GM12873 (cell line): ENCODE results near the gene DAZAP1.

Experiments
- TF ChIP-seq, protein P1 (sequence below): IDR thresholded peaks from 2 replicates; pipeline ENCODE4 v1.5.1; 2012; ENCODE audit warnings: low read depth, mild to moderate bottlenecking, moderate library complexity, low read length, control low read depth; ENCODE audit not compliant: insufficient read depth; ENCODE audit errors: missing control alignments

The DAZAP1 gene

GRCh38 chr19:1423436-1424191, 16.2 kb downstream of the DAZAP1 start:
- TF ChIP-seq, protein P1, sequence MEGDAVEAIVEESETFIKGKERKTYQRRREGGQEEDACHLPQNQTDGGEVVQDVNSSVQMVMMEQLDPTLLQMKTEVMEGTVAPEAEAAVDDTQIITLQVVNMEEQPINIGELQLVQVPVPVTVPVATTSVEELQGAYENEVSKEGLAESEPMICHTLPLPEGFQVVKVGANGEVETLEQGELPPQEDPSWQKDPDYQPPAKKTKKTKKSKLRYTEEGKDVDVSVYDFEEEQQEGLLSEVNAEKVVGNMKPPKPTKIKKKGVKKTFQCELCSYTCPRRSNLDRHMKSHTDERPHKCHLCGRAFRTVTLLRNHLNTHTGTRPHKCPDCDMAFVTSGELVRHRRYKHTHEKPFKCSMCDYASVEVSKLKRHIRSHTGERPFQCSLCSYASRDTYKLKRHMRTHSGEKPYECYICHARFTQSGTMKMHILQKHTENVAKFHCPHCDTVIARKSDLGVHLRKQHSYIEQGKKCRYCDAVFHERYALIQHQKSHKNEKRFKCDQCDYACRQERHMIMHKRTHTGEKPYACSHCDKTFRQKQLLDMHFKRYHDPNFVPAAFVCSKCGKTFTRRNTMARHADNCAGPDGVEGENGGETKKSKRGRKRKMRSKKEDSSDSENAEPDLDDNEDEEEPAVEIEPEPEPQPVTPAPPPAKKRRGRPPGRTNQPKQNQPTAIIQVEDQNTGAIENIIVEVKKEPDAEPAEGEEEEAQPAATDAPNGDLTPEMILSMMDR: no peak

DNA sequence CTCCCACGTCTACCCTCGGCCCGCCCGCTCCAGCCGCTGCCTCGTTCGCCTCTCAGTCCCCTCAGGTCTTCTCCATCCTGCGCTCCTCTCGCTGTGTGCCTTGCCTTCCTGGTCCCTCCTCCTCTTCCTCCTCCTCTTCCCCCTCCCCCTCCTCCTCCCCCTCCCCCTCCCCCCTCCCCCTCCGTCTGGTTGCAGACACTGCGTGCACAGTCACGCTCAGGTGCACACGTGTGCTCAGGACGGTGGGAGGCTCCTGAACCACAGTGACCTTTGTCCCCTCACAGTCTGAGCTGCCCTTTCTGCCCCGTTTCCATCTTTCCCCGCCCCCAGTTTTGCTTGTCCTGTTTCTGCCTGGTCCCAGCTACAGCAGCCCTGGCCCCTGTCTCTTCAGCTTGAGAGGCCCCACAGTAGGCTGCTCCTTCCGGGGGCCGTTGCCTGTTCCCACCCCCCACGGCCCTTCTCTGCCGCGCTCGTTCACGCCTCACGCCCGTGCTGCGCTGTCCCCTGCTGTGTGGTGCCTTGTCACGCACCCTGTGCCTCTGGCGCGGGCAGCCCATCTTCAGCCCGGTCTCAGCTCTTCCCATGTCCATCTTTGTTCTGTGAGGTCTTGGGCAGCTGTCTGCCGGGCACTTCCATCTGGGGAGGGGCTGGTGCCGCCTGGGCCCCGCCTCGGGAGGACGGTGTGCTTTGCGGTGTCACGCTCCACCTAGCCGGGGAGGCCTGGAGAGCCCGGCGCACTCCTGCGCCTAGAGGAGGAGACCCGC, 17.0 kb downstream of the DAZAP1 start:
- TF ChIP-seq, protein P1: no peak

- TF ChIP-seq, protein P1: no peak
These were observed 17.9 kb downstream of the DAZAP1 start for GRCh38 chr19:1425102-1425837.

- TF ChIP-seq, protein P1: no peak
These were observed 18.5 kb downstream of the DAZAP1 start for GRCh38 chr19:1425902-1426301.

DNA sequence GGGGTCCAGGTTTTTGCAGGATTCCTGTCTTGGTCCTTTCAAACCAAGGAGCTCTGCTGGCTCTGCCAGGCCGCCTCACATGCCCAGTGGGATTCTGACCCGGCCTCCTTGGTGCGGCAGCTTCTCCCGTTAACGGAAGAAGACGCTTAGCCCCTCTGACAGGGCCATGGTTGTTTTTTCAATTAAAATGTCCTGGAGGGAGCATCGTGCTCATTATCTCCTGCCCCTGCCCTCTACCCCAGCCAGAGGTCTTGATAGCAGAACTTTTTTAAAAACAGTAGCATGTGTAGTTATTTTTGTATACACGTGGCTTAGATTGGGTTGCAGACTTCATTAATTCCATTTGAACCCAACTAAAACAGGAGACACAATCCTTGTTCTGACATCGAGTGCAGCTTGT, 19.4 kb downstream of the DAZAP1 start:
- TF ChIP-seq, protein P1: no peak

GRCh38 chr19:1427221-1427920, 20.0 kb downstream of the DAZAP1 start:
- TF ChIP-seq, protein P1: no peak
